Gastroesophageal sphincter (tissue), 3 donors: ENCODE data around the gene EML4.

Experiments used
- CTCF ChIP-seq, 4 experiments: fragments of 200-600 bp in 2 of 4; fragments of 450-650 bp in 2 of 4; sonication (generic) in 1 of 4; IDR thresholded peaks; one replicate each; pipeline ENCODE4 v1.5.1; 2017 to 2019; ENCODE audit warnings: antibody characterized with exemption in 4 of 4, mild to moderate bottlenecking in 2 of 4, moderate library complexity in 2 of 4
- POLR2A ChIP-seq, 2 donors: fragments of 450-650 bp; IDR thresholded peaks; one replicate each; pipeline ENCODE4 v1.6.1; 2017; ENCODE audit warnings: antibody characterized with exemption in 2 of 2, mild to moderate bottlenecking in 2 of 2, moderate library complexity in 1 of 2

DNA sequence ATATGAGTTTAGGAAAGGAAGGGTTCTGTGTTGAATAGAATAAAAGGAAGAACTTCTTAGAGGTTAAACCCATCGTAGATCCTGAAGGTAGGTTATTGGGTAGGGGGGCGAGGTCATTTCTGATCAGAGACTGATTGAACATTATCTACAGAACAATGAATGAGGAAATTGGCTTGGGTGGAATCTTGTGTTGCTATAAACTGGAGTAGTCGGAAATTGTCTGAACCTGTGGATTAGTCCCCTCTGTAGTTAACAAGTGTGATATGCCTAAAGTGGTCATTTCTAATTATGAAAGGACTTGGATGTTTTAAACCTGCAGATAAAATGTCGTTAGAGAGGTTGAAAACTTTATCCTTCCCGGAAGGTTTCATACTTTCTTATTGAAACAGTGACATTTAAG lies 42.1 kb downstream of the EML4 start:
- no peak for TF ChIP-seq CTCF (IDR thresholded peaks at IDR 0.05)
- TF ChIP-seq POLR2A (IDR thresholded peaks at IDR 0.05), result no peak
